ENCODE measurements around the gene PRKAR1B.

PRKAR1B gene

GRCh38 chr7:699476-700170 is 27.5 kb downstream of the PRKAR1B start:
- Histone ChIP-seq H3K9ac (ENCODE audit: low read depth, low read length) (no peak overlapping the region), H3K36me3 (ENCODE audit: insufficient read depth, low read length) (no peaks in the 10 kb centered on the region), H3K9me3 (replicated peaks; ENCODE audit: low read length) (no peaks in the 10 kb centered on the region), H3K4me1 (ENCODE audit: control insufficient read depth, insufficient read depth, low read length) (no peaks in the 10 kb centered on the region), H3K4me3 (ENCODE audit: low read length) (no peak overlapping the region), H3K4me2 (ENCODE audit: low read length) (no peak overlapping the region), H3K27me3 (ENCODE audit: control insufficient read depth, insufficient read depth, low read length) (no peaks in the 10 kb centered on the region)

GRCh38 chr7:698515-699475 is 28.3 kb downstream of the PRKAR1B start:
- no peaks in the 10 kb centered on the region for H3K36me3 ChIP-seq (ENCODE audit: insufficient read depth, low read length)
- H3K9me3 ChIP-seq (replicated peaks; ENCODE audit: low read length): no peaks in the 10 kb centered on the region
- no peak overlapping the region for H3K4me3 ChIP-seq (ENCODE audit: low read length)
- H3K4me2 ChIP-seq (ENCODE audit: low read length): no peak overlapping the region
- no peak overlapping the region for H3K9ac ChIP-seq (ENCODE audit: low read depth, low read length)
- H3K4me1 ChIP-seq (ENCODE audit: control insufficient read depth, insufficient read depth, low read length): no peaks in the 10 kb centered on the region
- no peaks in the 10 kb centered on the region for H3K27me3 ChIP-seq (ENCODE audit: control insufficient read depth, insufficient read depth, low read length)

GRCh38 chr7:696812-697551 is 30.1 kb downstream of the PRKAR1B start:
- Histone ChIP-seq H3K4me3 (ENCODE audit: low read length) (no peak overlapping the region), H3K9me3 (replicated peaks; ENCODE audit: low read length) (no peaks in the 10 kb centered on the region), H3K9ac (ENCODE audit: low read depth, low read length) (no peak overlapping the region), H3K27me3 (ENCODE audit: control insufficient read depth, insufficient read depth, low read length) (no peaks in the 10 kb centered on the region), H3K36me3 (ENCODE audit: insufficient read depth, low read length) (no peaks in the 10 kb centered on the region), H3K4me1 (ENCODE audit: control insufficient read depth, insufficient read depth, low read length) (no peaks in the 10 kb centered on the region), H3K4me2 (ENCODE audit: low read length) (no peak overlapping the region)

GRCh38 chr7:696426-696811 is 30.7 kb downstream of the PRKAR1B start:
- no peak overlapping the region for H3K9ac ChIP-seq (ENCODE audit: low read depth, low read length)
- no peaks in the 10 kb centered on the region for H3K27me3 ChIP-seq (ENCODE audit: control insufficient read depth, insufficient read depth, low read length)
- H3K9me3 ChIP-seq (replicated peaks; ENCODE audit: low read length): no peaks in the 10 kb centered on the region
- H3K4me1 ChIP-seq (ENCODE audit: control insufficient read depth, insufficient read depth, low read length): no peaks in the 10 kb centered on the region
- H3K4me2 ChIP-seq (ENCODE audit: low read length): no peak overlapping the region
- H3K4me3 ChIP-seq (ENCODE audit: low read length): no peak overlapping the region
- H3K36me3 ChIP-seq (ENCODE audit: insufficient read depth, low read length): no peaks in the 10 kb centered on the region

GRCh38 chr7:693280-693679 is 33.8 kb downstream of the PRKAR1B start:
- Histone ChIP-seq H3K9me3 (replicated peaks; ENCODE audit: low read length) (no peaks in the 10 kb centered on the region), H3K4me1 (ENCODE audit: control insufficient read depth, insufficient read depth, low read length) (no peaks in the 10 kb centered on the region), H3K4me3 (ENCODE audit: low read length) (no peak overlapping the region), H3K27me3 (ENCODE audit: control insufficient read depth, insufficient read depth, low read length) (no peaks in the 10 kb centered on the region), H3K9ac (ENCODE audit: low read depth, low read length) (no peak overlapping the region), H3K4me2 (ENCODE audit: low read length) (no peak overlapping the region), H3K36me3 (ENCODE audit: insufficient read depth, low read length) (no peaks in the 10 kb centered on the region)

- H3K4me2 ChIP-seq (ENCODE audit: low read length): no peak overlapping the region
- H3K9ac ChIP-seq (ENCODE audit: low read depth, low read length): no peak overlapping the region
- H3K36me3 ChIP-seq (ENCODE audit: insufficient read depth, low read length): no peaks in the 10 kb centered on the region
- no peak overlapping the region for H3K4me3 ChIP-seq (ENCODE audit: low read length)
- H3K9me3 ChIP-seq (replicated peaks; ENCODE audit: low read length): no peaks in the 10 kb centered on the region
- no peaks in the 10 kb centered on the region for H3K4me1 ChIP-seq (ENCODE audit: control insufficient read depth, insufficient read depth, low read length)
- H3K27me3 ChIP-seq (ENCODE audit: control insufficient read depth, insufficient read depth, low read length): no peaks in the 10 kb centered on the region
These were observed 35.6 kb downstream of the PRKAR1B start for GRCh38 chr7:691361-692045.

- no peaks in the 10 kb centered on the region for H3K4me1 ChIP-seq (ENCODE audit: control insufficient read depth, insufficient read depth, low read length)
- H3K36me3 ChIP-seq (ENCODE audit: insufficient read depth, low read length): no peaks in the 10 kb centered on the region
- no peaks in the 10 kb centered on the region for H3K27me3 ChIP-seq (ENCODE audit: control insufficient read depth, insufficient read depth, low read length)
- H3K9ac ChIP-seq (ENCODE audit: low read depth, low read length): no peak overlapping the region
- no peak overlapping the region for H3K4me3 ChIP-seq (ENCODE audit: low read length)
- no peak overlapping the region for H3K4me2 ChIP-seq (ENCODE audit: low read length)
- H3K9me3 ChIP-seq (replicated peaks; ENCODE audit: low read length): no peaks in the 10 kb centered on the region
These were observed 36.4 kb downstream of the PRKAR1B start for GRCh38 chr7:690478-691360.

GRCh38 chr7:685540-685939 is 41.5 kb downstream of the PRKAR1B start:
- no peak overlapping the region for H3K9ac ChIP-seq (ENCODE audit: low read depth, low read length)
- H3K27me3 ChIP-seq (ENCODE audit: control insufficient read depth, insufficient read depth, low read length): no peaks in the 10 kb centered on the region
- H3K9me3 ChIP-seq (replicated peaks; ENCODE audit: low read length): no peaks in the 10 kb centered on the region
- no peaks in the 10 kb centered on the region for H3K4me1 ChIP-seq (ENCODE audit: control insufficient read depth, insufficient read depth, low read length)
- H3K4me3 ChIP-seq (ENCODE audit: low read length): no peak overlapping the region
- no peaks in the 10 kb centered on the region for H3K36me3 ChIP-seq (ENCODE audit: insufficient read depth, low read length)
- no peak overlapping the region for H3K4me2 ChIP-seq (ENCODE audit: low read length)

GRCh38 chr7:684416-684815 is 42.7 kb downstream of the PRKAR1B start:
- Histone ChIP-seq H3K4me1 (ENCODE audit: control insufficient read depth, insufficient read depth, low read length) (no peaks in the 10 kb centered on the region), H3K36me3 (ENCODE audit: insufficient read depth, low read length) (no peaks in the 10 kb centered on the region), H3K9ac (ENCODE audit: low read depth, low read length) (no peak overlapping the region), H3K27me3 (ENCODE audit: control insufficient read depth, insufficient read depth, low read length) (no peaks in the 10 kb centered on the region), H3K4me2 (ENCODE audit: low read length) (no peak overlapping the region), H3K9me3 (replicated peaks; ENCODE audit: low read length) (no peaks in the 10 kb centered on the region), H3K4me3 (ENCODE audit: low read length) (no peak overlapping the region)

GRCh38 chr7:683526-684205 is 43.4 kb downstream of the PRKAR1B start:
- Histone ChIP-seq H3K36me3 (ENCODE audit: insufficient read depth, low read length) (no peaks in the 10 kb centered on the region), H3K4me3 (ENCODE audit: low read length) (no peak overlapping the region), H3K4me1 (ENCODE audit: control insufficient read depth, insufficient read depth, low read length) (no peaks in the 10 kb centered on the region), H3K9me3 (replicated peaks; ENCODE audit: low read length) (no peaks in the 10 kb centered on the region), H3K27me3 (ENCODE audit: control insufficient read depth, insufficient read depth, low read length) (no peaks in the 10 kb centered on the region), H3K4me2 (ENCODE audit: low read length) (no peak overlapping the region), H3K9ac (ENCODE audit: low read depth, low read length) (no peak overlapping the region)
